Left hindlimb (tissue), 1 donor: Measurements from ENCODE around the gene FKBP14.
"Not testable (repeated sequence)": the region's sequence is repeated elsewhere in the genome, so short reads cannot be mapped to it uniquely, and the experiment has no call there.

Experiments
- DNase-seq: peaks from one replicate; pipeline ENCODE4 v3.0.0-alpha.2; 2018

The FKBP14 gene, protein sequence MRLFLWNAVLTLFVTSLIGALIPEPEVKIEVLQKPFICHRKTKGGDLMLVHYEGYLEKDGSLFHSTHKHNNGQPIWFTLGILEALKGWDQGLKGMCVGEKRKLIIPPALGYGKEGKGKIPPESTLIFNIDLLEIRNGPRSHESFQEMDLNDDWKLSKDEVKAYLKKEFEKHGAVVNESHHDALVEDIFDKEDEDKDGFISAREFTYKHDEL

GRCh38 chr7:30026229-30027064 lies at the start of gene FKBP14:
Gene FKBP14, minus strand, starts transcription at chr7:30026702. Its CDS starts 194 bp downstream, at chr7:30026508.
- DNase-seq = peak; percentile 98

DNA sequence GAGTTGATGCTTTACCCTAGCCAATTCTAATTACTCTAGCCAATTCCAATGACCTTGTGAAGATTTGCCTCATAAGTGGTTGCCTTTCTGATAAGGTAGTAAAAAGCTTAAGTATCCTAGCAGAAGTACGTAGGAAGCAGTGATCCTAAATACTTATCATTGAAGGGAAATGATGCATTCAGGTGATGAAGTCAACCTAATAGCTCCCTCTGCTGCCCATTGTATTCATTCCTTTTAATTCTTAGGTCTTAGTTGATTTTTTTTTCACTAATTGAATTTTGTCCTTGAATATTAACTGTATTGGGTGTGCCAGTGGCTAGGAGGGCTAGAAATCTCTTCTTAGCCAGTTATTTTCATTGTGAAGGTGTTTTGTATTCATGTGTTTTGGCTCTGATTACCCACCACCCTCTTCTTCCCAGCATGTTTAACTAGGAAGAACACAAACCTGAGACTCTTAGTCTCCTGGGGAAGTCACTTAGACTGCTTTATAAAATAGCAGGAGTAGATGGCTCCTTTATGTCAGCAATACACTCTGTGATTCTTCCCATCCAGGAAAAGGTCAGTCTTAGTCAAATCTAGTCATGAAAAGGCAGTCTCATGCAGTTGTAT lies 48.0 kb upstream of the FKBP14 start:
- no peak for DNase-seq

- DNase-seq = no peak
These were observed 46.2 kb upstream of the FKBP14 start for GRCh38 chr7:30072735-30073134.

- DNase-seq = no peak
These were observed 43.5 kb upstream of the FKBP14 start for GRCh38 chr7:30070052-30070451.

DNA sequence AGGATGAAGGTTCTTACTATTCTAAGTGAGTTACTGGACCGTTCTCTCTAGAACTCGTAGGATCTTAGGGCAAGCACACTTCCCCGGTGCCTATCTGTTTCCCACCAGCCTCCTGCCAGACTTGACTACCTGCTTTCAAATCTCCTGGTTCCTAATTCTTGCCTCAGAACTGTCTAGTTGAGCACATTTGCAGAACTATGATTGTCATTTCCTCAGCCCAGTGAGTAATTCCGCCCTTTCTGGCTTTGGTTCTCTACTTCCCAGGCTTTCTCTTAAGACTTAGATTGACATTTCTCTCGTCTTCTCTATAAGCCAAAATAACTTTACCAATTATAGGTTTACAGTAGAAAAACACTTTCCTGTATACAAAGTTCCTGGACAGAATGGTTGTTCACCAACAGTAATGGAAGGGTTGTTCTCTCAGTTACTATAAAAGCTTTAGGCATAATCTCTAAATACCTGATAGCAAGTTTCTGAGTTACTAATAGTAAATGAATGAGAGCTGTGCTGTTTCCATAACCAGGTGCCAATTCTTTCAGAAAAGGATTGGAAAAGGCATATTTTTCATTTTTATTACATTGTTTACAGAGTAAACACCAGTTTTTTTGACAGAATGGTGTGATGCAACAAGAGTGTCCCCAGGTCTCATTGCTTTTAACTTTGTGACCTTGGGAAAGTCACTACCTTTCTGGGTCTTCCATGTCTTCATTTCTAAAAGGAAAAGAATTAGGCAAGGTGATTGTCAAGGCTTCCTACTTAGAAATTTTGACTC lies 42.8 kb upstream of the FKBP14 start:
- DNase-seq = no peak

DNA sequence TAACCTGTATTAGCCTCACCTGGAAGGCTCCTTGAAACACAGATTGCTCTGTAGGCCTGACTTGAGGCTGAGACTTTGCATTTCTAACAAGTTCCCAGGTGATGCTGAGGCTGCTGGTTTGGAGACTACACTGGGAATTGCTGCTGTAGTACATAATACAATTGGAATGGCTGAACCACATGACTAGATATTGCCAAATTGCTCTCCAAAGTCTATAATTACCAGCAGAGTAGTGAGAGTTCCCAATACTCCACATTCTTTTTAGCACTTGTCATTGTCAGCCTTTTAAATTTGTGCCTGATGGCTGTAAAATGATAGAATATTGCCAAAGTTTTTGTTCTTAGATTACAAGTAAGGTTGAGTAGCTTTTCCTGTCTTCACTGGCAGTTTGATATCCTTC lies 41.6 kb upstream of the FKBP14 start:
- DNase-seq = no peak

DNA sequence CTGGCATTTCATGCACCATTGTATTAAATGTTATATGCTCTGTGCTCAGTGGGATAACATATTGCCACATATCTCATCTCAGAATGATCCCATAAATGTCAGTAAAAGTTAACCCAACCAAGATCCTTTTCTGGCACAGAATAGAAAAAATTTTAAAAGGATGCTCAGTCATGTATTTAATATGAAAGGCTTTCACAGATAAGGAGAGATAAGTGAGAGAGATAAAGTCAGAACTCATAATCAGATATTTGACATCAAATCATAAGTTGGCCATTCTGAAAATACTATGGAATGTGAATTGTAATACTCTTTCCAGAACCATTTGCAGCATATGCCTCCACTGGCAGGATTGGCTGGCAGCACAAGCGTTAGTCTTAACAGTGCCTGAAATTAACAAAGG lies 40.2 kb upstream of the FKBP14 start:
- no peak for DNase-seq

DNA sequence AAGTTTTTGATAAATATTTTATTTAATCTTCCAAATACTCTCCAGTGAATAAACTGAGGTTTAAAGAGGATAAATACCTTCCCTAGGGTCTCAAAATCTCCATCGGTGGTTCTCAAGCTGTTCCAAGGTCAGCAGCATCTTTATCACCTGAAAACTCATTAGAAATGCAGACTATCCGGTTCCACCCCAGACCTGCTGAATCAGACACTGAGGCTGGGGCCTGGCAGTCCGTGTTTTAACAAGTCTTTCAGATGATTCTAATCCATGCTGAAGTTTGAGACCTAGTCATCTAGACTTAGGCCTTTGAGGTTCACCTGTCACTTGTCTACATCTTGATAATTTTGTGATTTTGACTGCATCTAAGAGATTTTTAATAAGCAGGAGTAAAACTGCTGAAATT lies 39.2 kb upstream of the FKBP14 start:
- DNase-seq = no peak

- DNase-seq = no peak
These were observed 36.1 kb upstream of the FKBP14 start for GRCh38 chr7:30062587-30062986.

DNA sequence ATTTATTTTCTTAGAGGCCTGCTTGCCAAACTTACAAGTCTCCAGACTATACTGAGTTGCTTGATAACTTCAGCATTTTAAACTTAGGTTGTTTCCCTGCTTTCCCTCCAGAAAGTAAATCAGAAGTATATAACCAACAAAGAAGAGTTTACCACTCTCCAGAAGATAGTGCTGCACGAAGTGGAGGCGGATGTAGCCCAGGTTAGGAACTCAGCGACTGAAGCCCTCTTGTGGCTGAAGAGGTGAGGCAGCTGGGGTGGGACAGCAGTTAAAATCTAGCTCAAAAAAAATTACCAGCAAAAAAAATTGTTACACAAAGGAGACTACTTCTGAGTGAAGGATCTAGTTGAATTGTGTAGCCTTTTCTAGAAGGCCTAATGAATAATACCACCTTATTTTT lies 35.3 kb upstream of the FKBP14 start:
- DNase-seq = not testable (repeated sequence)

GRCh38 chr7:30057741-30058140 lies 31.2 kb upstream of the FKBP14 start:
- DNase-seq = no peak

GRCh38 chr7:30053068-30053467 lies 26.6 kb upstream of the FKBP14 start:
- DNase-seq = no peak

DNA sequence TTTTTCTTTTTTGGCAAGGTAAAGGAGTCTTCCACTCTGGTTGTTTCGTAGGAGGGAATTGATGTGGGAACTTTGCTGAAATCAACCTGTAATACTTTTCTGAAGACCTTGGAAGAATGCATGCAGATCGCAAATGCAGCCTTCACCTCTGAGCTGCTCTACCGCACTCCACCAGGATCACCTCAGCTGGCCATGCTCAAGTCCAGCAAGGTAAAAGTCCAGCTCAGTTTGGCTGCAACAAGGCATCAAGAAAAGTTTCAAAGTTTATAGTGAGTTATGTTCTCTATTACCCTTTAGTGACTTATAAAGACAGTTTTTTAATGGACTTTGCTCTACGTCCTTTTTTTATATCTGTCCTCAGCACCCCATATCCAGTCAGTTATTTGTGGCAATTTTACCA lies 22.7 kb upstream of the FKBP14 start:
- DNase-seq = no peak

- DNase-seq = no peak
These were observed 22.1 kb upstream of the FKBP14 start for GRCh38 chr7:30048582-30048981.

DNA sequence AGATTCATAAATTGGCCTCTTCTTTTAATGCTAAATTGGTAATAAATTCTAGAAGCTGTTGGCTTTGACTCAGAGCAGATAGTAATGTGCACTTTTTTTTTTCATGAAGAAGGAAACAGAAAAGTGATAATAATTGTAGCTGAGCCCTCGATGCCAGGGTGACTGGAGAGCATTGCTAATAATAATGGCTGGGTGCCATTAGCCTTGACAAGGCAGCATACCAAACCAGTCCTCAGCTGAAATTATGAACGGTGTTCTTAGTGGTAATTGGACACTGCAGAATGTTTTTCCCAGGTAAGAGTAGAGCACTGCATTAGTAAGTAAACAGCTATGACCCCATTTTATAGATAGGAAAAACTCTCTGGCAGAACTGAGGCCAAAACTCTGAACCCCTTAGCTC lies 20.6 kb upstream of the FKBP14 start:
- DNase-seq = no peak

DNA sequence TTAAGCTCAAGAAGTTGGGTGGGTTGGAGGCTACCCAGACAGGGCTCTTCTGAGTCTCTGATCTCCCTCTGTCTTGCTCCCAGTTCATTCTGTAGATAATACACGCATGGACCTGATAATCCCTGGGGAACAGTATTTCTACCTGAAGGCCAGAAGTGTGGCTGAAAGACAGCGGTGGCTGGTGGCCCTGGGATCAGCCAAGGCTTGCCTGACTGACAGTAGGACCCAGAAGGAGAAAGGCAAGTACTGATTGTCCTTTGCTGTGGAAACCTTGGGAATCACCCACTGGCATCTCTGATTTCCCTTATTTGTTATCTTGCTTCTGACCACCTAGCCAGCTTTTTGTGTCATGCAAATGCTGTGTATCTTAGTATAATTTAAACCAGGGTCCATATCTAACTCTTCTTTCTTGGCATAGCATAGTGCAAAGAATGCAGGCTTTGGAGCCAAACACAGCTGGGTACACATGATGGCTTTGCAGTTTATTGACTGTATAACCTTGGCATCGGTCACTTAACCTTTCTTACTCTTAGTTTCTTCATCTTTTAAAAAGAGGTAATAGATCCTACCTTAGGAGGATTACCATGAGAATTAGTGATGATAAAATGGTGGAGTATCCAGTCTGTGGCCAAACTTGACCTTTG lies 19.7 kb upstream of the FKBP14 start:
- DNase-seq = no peak

- DNase-seq = no peak
These were observed 15.2 kb upstream of the FKBP14 start for GRCh38 chr7:30041526-30042269.

GRCh38 chr7:30040938-30041337 lies 14.4 kb upstream of the FKBP14 start:
- DNase-seq = no peak

GRCh38 chr7:30038196-30038980 lies 11.9 kb upstream of the FKBP14 start:
- no peak for DNase-seq

DNA sequence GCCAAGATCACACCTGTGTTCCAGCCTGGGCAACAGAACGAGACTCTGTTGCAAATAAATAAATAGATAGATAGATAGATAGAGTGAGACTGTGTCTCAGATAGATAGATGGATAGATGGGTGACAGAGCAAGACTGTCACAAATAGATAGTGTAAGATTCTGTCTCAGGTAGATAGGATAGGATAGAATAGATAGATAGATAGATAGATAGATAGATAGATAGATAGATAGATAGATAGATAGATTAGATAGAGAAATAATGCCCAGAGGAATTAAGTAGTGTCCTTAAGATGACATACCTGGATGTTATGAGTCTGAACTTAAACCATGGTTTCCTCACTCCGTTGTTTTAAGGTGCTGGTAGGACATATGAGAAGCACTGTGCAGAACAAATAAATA lies 9.7 kb upstream of the FKBP14 start:
- DNase-seq = no peak

GRCh38 chr7:30034501-30034900 lies 8.0 kb upstream of the FKBP14 start:
- DNase-seq = no peak
